Tibial artery (tissue), 4 donors: ENCODE results near the gene CSK.

Source experiments
- DNase-seq, 2 donors: peaks; one replicate each; pipeline ENCODE4 v3.0.0-alpha.2; 2019
- H3K27ac ChIP-seq, 2 donors: fragments of 200-600 bp; sonication (generic) in 1 of 2; 1 replicate in 1 of 2; 2 replicates in 1 of 2; pipeline ENCODE4 v1.5.1; 2018 to 2019; ENCODE audit warnings: mild to moderate bottlenecking in 1 of 2
- H3K27me3 ChIP-seq, 2 donors: fragments of 200-600 bp; sonication (generic) in 1 of 2; one replicate each; pipeline versions ENCODE4 v1.5.1 to v1.6.0; 2016 to 2019
- H3K36me3 ChIP-seq, 3 donors: fragments of 200-600 bp; sonication (generic) in 2 of 3; one replicate each; pipeline ENCODE4 v1.5.1; 2016 to 2019; ENCODE audit warnings: mild to moderate bottlenecking in 2 of 3
- H3K4me1 ChIP-seq, 4 donors: fragments of 200-600 bp; sonication (generic) in 2 of 4; 1 replicate in 3 of 4; 2 replicates in 1 of 4; pipeline ENCODE4 v1.5.1; 2016 to 2019
- H3K4me3 ChIP-seq, 2 donors: fragments of 200-600 bp; sonication (generic) in 1 of 2; 1 replicate in 1 of 2; 2 replicates in 1 of 2; pipeline ENCODE4 v1.5.1; 2018 to 2019; ENCODE audit warnings: mild to moderate bottlenecking in 2 of 2
- H3K9me3 ChIP-seq, 3 donors: fragments of 200-600 bp; sonication (generic) in 1 of 3; one replicate each; pipeline ENCODE4 v1.5.1; 2016 to 2019
- CTCF ChIP-seq, 2 experiments: fragments of 200-600 bp in 1 of 2; fragments of 450-650 bp in 1 of 2; IDR thresholded peaks; one replicate each; pipeline ENCODE4 v1.5.1; 2017 to 2019; ENCODE audit warnings: antibody characterized with exemption in 2 of 2, mild to moderate bottlenecking in 1 of 2, moderate library complexity in 1 of 2
- intact Hi-C: fragments of 100-400 bp; cut with DNase I; formaldehyde crosslinking; loops from one replicate; pipeline ENCODE4 v1.15.0; 2023; ENCODE audit warnings: low total_unique reads

Gene CSK

DNA sequence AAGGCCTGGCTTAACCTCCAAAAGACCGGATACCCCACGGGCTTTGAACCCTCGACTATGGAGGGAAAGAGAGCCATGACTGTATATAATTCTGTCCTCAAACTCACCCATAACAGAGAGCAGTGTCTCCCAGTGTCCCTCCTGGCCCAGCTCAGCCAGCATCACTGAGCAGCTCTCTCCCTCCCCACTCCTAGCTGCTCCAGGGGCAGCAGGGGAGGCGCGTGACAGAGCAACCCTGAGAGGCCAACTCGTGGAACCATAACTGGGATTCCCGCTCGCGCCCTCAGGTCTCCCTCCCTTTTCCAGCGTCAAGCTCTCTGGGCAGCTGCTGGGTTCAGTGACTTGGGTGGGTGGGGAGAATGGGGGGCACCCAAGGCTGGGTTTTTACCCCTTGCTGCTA lies 44.0 kb downstream of the CSK start:
- TF ChIP-seq CTCF (IDR thresholded peaks at IDR 0.05) = no peak
- Histone ChIP-seq H3K4me3 (no peak overlapping the region), H3K4me1 (peaks cover 0 to 8% (median 0%) of the 10 kb centered on the region in 4 donors), H3K27me3 (peaks cover 0 to 66% of the 10 kb centered on the region in 2 donors), H3K36me3 (no peaks in the 10 kb centered on the region), H3K9me3 (no peaks in the 10 kb centered on the region), H3K27ac (no peak overlapping the region)
- intact Hi-C loops = no loop called here
- no peak for DNase-seq

DNA sequence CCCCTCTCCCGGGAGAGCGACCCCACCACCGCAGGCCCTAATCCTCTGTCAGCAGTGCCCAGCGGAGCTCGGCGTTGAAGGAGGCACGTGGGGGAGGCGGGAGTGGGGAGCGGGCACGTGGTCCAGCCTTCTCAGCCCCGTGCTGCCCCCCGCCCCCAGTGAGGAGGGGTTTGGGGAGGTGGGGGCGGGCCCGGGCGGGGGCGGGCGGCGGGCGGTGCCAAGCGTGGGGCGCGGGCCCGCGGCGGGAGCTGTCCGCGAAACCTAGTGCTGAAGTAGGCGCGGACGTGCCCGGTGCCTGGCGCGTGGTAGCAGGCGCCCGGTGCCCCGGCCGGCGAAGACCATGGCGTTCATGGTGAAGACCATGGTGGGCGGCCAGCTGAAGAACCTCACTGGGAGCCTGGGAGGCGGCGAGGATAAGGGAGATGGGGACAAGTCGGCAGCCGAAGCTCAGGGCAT lies 44.5 kb downstream of the CSK start, which contains the start of gene CPLX3:
Gene CPLX3 (plus strand): TSS at position 264 of the 456 bp plus-strand sequence. CDS start 77 bp downstream, at position 341.
- H3K4me3 ChIP-seq = no peak within 1 kb of the TSS
- peaks cover 0 to 64% of the 10 kb centered on the region in 2 donors for H3K27me3 ChIP-seq
- no peaks in the 10 kb centered on the region for H3K36me3 ChIP-seq
- H3K9me3 ChIP-seq = no peaks in the 10 kb centered on the region
- H3K27ac ChIP-seq = no peak within 1 kb of the TSS
- peaks cover 0 to 8% (median 0%) of the 10 kb centered on the region in 4 donors for H3K4me1 ChIP-seq
- intact Hi-C loops = no loop called here
- DNase-seq = no peak
- no peak for TF ChIP-seq CTCF (IDR thresholded peaks at IDR 0.05)

- TF ChIP-seq CTCF (IDR thresholded peaks at IDR 0.05) = no peak
- intact Hi-C loops = no loop called here
- DNase-seq = no peak
- Histone ChIP-seq H3K27ac (no peak overlapping the region), H3K27me3 (peaks cover 0 to 64% of the 10 kb centered on the region in 2 donors), H3K4me1 (peaks cover 0 to 8% (median 0%) of the 10 kb centered on the region in 4 donors), H3K36me3 (no peaks in the 10 kb centered on the region), H3K4me3 (no peak overlapping the region), H3K9me3 (no peaks in the 10 kb centered on the region)
Measured at GRCh38 chr15:74826921-74827320, 45.0 kb downstream of the CSK start.

DNA sequence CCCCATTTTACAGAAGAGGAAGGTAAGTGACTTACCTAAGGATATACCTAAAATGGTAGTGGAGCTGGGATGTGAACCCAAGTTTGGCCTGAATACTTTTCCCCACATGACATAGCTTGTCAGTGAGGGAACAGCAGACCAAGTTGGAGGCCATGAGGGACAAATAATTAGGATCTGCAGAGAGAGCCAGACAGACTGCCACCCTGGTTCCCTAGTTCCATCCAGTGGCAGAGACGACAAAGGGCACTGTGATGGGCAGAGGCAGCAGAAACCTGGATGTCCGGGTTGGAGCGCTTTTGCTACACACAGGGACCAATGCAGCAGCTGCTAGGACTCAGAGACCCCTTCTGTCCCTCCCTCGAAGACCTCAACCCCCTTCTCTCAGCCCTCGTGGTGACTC lies 45.7 kb downstream of the CSK start:
- Histone ChIP-seq H3K4me1 (peaks cover 0 to 8% (median 0%) of the 10 kb centered on the region in 4 donors), H3K27ac (no peak overlapping the region), H3K36me3 (no peaks in the 10 kb centered on the region), H3K4me3 (no peak overlapping the region), H3K27me3 (peaks cover 0 to 71% of the 10 kb centered on the region in 2 donors), H3K9me3 (no peaks in the 10 kb centered on the region)
- no peak for TF ChIP-seq CTCF (IDR thresholded peaks at IDR 0.05)
- DNase-seq = no peak
- intact Hi-C loops = no loop called here

- Histone ChIP-seq H3K4me3 (no peak overlapping the region), H3K36me3 (no peaks in the 10 kb centered on the region), H3K4me1 (peaks cover 0 to 8% (median 0%) of the 10 kb centered on the region in 4 donors), H3K9me3 (no peaks in the 10 kb centered on the region), H3K27me3 (peaks cover 0 to 62% of the 10 kb centered on the region in 2 donors), H3K27ac (no peak overlapping the region)
- no peak for DNase-seq
- TF ChIP-seq CTCF (IDR thresholded peaks at IDR 0.05) = no peak
- intact Hi-C loops = no loop called here
Measured at GRCh38 chr15:74828835-74829234, 47.0 kb downstream of the CSK start.

GRCh38 chr15:74829486-74829885 lies 47.6 kb downstream of the CSK start:
- Histone ChIP-seq H3K27ac (no peak overlapping the region), H3K27me3 (peaks cover 0 to 56% of the 10 kb centered on the region in 2 donors), H3K4me1 (peaks cover 0 to 8% (median 0%) of the 10 kb centered on the region in 4 donors), H3K9me3 (no peaks in the 10 kb centered on the region), H3K36me3 (no peaks in the 10 kb centered on the region), H3K4me3 (no peak overlapping the region)
- no peak for TF ChIP-seq CTCF (IDR thresholded peaks at IDR 0.05)
- no peak for DNase-seq
- intact Hi-C loops = no loop called here
